HG03025 (cell line): Measurements from ENCODE around the gene PPP1R9B.

Experiments used
- ATAC-seq: cut with Tn5 transposase; IDR thresholded peaks from one replicate; pipeline ENCODE4 v1.9.1; 2021; ENCODE audit warnings: mild to moderate bottlenecking, moderate library complexity; ENCODE audit not compliant: unreplicated experiment, low FRiP score

Gene PPP1R9B

GRCh38 chr17:50150354-50151040, at the start of gene PPP1R9B:
Gene PPP1R9B (minus strand): TSS chr17:50150677. CDS start chr17:50150513, 164 bp downstream.
- ATAC-seq = peak; percentile 2

GRCh38 chr17:50199803-50200456, 49.5 kb upstream of the PPP1R9B start:
- ATAC-seq = no peak

GRCh38 chr17:50199211-50199802, 48.8 kb upstream of the PPP1R9B start:
- no peak for ATAC-seq

GRCh38 chr17:50198026-50198669, 47.7 kb upstream of the PPP1R9B start:
- ATAC-seq = no peak

GRCh38 chr17:50196826-50197225, 46.3 kb upstream of the PPP1R9B start:
- ATAC-seq = no peak

GRCh38 chr17:50196036-50196435, 45.6 kb upstream of the PPP1R9B start:
- no peak for ATAC-seq

GRCh38 chr17:50194934-50195865, 44.7 kb upstream of the PPP1R9B start:
- no peak for ATAC-seq

GRCh38 chr17:50194140-50194933, 43.9 kb upstream of the PPP1R9B start:
- ATAC-seq = no peak

GRCh38 chr17:50192618-50193291, 42.3 kb upstream of the PPP1R9B start:
- ATAC-seq = no peak

- ATAC-seq = no peak
Observed at GRCh38 chr17:50192144-50192617, 41.7 kb upstream of the PPP1R9B start.

GRCh38 chr17:50191359-50192143, 41.1 kb upstream of the PPP1R9B start:
- no peak for ATAC-seq

- no peak for ATAC-seq
Observed at GRCh38 chr17:50190603-50191358, 40.3 kb upstream of the PPP1R9B start.

GRCh38 chr17:50190293-50190602, 39.8 kb upstream of the PPP1R9B start:
- ATAC-seq = no peak

- no peak for ATAC-seq
Observed at GRCh38 chr17:50189550-50190292, 39.2 kb upstream of the PPP1R9B start.

- ATAC-seq = no peak
Observed at GRCh38 chr17:50188921-50189549, 38.6 kb upstream of the PPP1R9B start.

GRCh38 chr17:50188531-50188920, 38.0 kb upstream of the PPP1R9B start:
- ATAC-seq = no peak
